Transverse colon (tissue), 4 donors: ENCODE measurements around the gene MS4A10. TPM values are rescaled to one million over a fixed set of nuclear protein-coding genes. Genes with fewer than 3 reads are reported as not detected.

ENCODE experiments used
- DNase-seq: peaks from one replicate; pipeline ENCODE4 v3.0.0-alpha.2; 2019
- H3K27ac ChIP-seq, 4 donors: fragments of 200-600 bp; sonication (generic); 2 replicates each; pipeline ENCODE4 v1.5.1; 2016 to 2018; ENCODE audit warnings: inconsistent platforms in 4 of 4
- H3K27me3 ChIP-seq: fragments of 200-600 bp; sonication (generic); 2 replicates; pipeline ENCODE4 v1.5.1; 2017; ENCODE audit warnings: inconsistent platforms
- H3K36me3 ChIP-seq, 4 donors: fragments of 200-600 bp; sonication (generic); 2 replicates each; pipeline ENCODE4 v1.5.1; 2017 to 2019; ENCODE audit warnings: inconsistent platforms in 4 of 4
- H3K4me1 ChIP-seq, 4 donors: fragments of 200-600 bp; sonication (generic); 2 replicates each; pipeline ENCODE4 v1.5.1; 2017 to 2020; ENCODE audit warnings: inconsistent platforms in 4 of 4
- H3K4me3 ChIP-seq, 4 donors: fragments of 200-600 bp; sonication (generic); 1 replicate in 1 of 4; 2 replicates in 3 of 4; pipeline versions ENCODE4 v1.5.1 to v1.6.1; 2017 to 2019; ENCODE audit warnings: inconsistent platforms in 4 of 4
- H3K9me3 ChIP-seq, 2 donors: fragments of 200-600 bp; sonication (generic); 2 replicates each; pipeline ENCODE4 v1.5.1; 2017 to 2019; ENCODE audit warnings: inconsistent platforms in 2 of 2
- CTCF ChIP-seq, 5 experiments: fragments of 200-600 bp in 3 of 5; fragments of 450-650 bp in 2 of 5; sonication (generic) in 3 of 5; IDR thresholded peaks; 1 replicate in 2 of 5; 2 replicates in 3 of 5; pipeline ENCODE4 v1.5.1; 2016 to 2017; ENCODE audit warnings: antibody characterized with exemption in 5 of 5, inconsistent platforms in 3 of 5, mild to moderate bottlenecking in 2 of 5, moderate library complexity in 1 of 5
- EP300 ChIP-seq: sonication (generic); formaldehyde crosslinking; IDR thresholded peaks from one replicate; pipeline ENCODE4 v1.6.1; 2017; ENCODE audit warnings: antibody characterized with exemption, low read depth
- POLR2A ChIP-seq: fragments of 450-650 bp; IDR thresholded peaks from one replicate; pipeline ENCODE4 v1.6.1; 2016; ENCODE audit warnings: antibody characterized with exemption, mild to moderate bottlenecking, moderate library complexity
- POLR2AphosphoS5 ChIP-seq, 3 donors: sonication (generic); formaldehyde crosslinking; IDR thresholded peaks; one replicate each; pipeline ENCODE4 v1.6.1; 2016; ENCODE audit warnings: antibody characterized with exemption in 3 of 3
- WGBS, 2 donors: methylation state at CpG; one replicate each; pipeline ENCODE4 v1.1.5; 2018; ENCODE audit warnings: low coverage in 1 of 2; 5-methylcytosine and 5-hydroxymethylcytosine counted together
- in situ Hi-C, 4 donors: fragments of 200-750 bp; cut with MboI; loops; one replicate each; pipeline versions ENCODE4 v1.15.0 to v1.15.1; 2017; ENCODE audit warnings: low sequenced_read_pairs in 3 of 4, low pct_ligation_motif_present in 1 of 4, low pct_unique_long_range_greater_than_20kb in 1 of 4
- intact Hi-C: fragments of 100-400 bp; cut with DNase I; formaldehyde crosslinking; loops from one replicate; pipeline ENCODE4 v1.15.1; 2023; ENCODE audit warnings: low total_unique reads
- total RNA-seq, 4 donors: library from RNA; depleted of rRNA; stranded (reverse); fragments of >200 nt; gene quantifications; one replicate each; pipeline ENCODE4 v1.1.0, GENCODE V29; 2016

Gene MS4A10
- total RNA-seq, 4 donors from 2014 or later = 1.3 to 2.2 TPM; not detected in 2

- no peak for DNase-seq
- in situ Hi-C loops = no loop called here
- Histone ChIP-seq H3K36me3 (no peaks in the 10 kb centered on the region), H3K4me3 (no peak overlapping the region), H3K27ac (no peak overlapping the region), H3K27me3 (peaks cover 24% of the 10 kb centered on the region), H3K4me1 (no peaks in the 10 kb centered on the region), H3K9me3 (no peaks in the 10 kb centered on the region)
- intact Hi-C loops = no loop called here
- TF ChIP-seq CTCF (IDR thresholded peaks at IDR 0.05) (no peak), POLR2AphosphoS5 (IDR thresholded peaks at IDR 0.05) (no peak), EP300 (no peak), POLR2A (no peak)
- 86% methylated on average over 3 of the region's 3 CpGs; no CpG with 5 or more reads in 1 of the 2 donors for WGBS, 2 donors
Observed at GRCh38 chr11:60750911-60751310, 34.2 kb upstream of the MS4A10 start.

- no peak for DNase-seq
- intact Hi-C loops = no loop called here
Observed at GRCh38 chr11:60753309-60753708, 31.8 kb upstream of the MS4A10 start.

GRCh38 chr11:60754887-60755286 is 30.2 kb upstream of the MS4A10 start:
- H3K4me1 ChIP-seq = no peaks in the 10 kb centered on the region
- no peak overlapping the region for H3K27ac ChIP-seq
- in situ Hi-C loops (no loop called here), intact Hi-C loops (no loop called here)
- TF ChIP-seq POLR2A (no peak), POLR2AphosphoS5 (IDR thresholded peaks at IDR 0.05) (no peak), EP300 (no peak), CTCF (IDR thresholded peaks at IDR 0.05) (no peak)
- peaks cover 24% of the 10 kb centered on the region for H3K27me3 ChIP-seq
- no peaks in the 10 kb centered on the region for H3K9me3 ChIP-seq
- H3K36me3 ChIP-seq = no peaks in the 10 kb centered on the region
- DNase-seq = no peak
- WGBS, 2 donors = 86 to 94% methylated on average over 6 of the region's 6 CpGs
- H3K4me3 ChIP-seq = no peak overlapping the region

More at GRCh38 chr11:60753309-60753708, 31.8 kb upstream of the MS4A10 start:
- H3K27ac ChIP-seq = no peak overlapping the region
- no peaks in the 10 kb centered on the region for H3K36me3 ChIP-seq
- no peaks in the 10 kb centered on the region for H3K9me3 ChIP-seq
- no peak overlapping the region for H3K4me3 ChIP-seq
- H3K4me1 ChIP-seq = no peaks in the 10 kb centered on the region
- peaks cover 24% of the 10 kb centered on the region for H3K27me3 ChIP-seq
- no peak for TF ChIP-seq POLR2A
- no peak for TF ChIP-seq POLR2AphosphoS5 (IDR thresholded peaks at IDR 0.05)
- no peak for TF ChIP-seq CTCF (IDR thresholded peaks at IDR 0.05)
- no peak for TF ChIP-seq EP300
- in situ Hi-C loops = no loop called here
- 45 to 48% methylated on average over 4 of the region's 4 CpGs for WGBS, 2 donors

GRCh38 chr11:60756307-60757032 is 28.7 kb upstream of the MS4A10 start, which contains the start of gene MS4A15:
Gene MS4A15 (plus strand): TSS chr11:60756867. CDS start chr11:60763734, 6,867 bp downstream.
- intact Hi-C loops = no loop called here
- no peak for DNase-seq
- H3K9me3 ChIP-seq = no peaks in the 10 kb centered on the region
- 39 to 52% methylated on average over 6 to 14 of the region's 14 CpGs for WGBS, 2 donors
- H3K4me1 ChIP-seq = no peaks in the 10 kb centered on the region
- H3K27ac ChIP-seq = no peak within 1 kb of the TSS
- H3K36me3 ChIP-seq = no peaks in the 10 kb centered on the region
- TF ChIP-seq POLR2AphosphoS5 (IDR thresholded peaks at IDR 0.05) (no peak), CTCF (IDR thresholded peaks at IDR 0.05) (peak; percentile 33 to 54 (median 52)), EP300 (no peak)
- in situ Hi-C loops = no loop called here
- H3K4me3 ChIP-seq = no peak within 1 kb of the TSS
- H3K27me3 ChIP-seq = peaks cover 8% of the 10 kb centered on the region
